ENCODE measurements around the gene AGMAT.

DNA sequence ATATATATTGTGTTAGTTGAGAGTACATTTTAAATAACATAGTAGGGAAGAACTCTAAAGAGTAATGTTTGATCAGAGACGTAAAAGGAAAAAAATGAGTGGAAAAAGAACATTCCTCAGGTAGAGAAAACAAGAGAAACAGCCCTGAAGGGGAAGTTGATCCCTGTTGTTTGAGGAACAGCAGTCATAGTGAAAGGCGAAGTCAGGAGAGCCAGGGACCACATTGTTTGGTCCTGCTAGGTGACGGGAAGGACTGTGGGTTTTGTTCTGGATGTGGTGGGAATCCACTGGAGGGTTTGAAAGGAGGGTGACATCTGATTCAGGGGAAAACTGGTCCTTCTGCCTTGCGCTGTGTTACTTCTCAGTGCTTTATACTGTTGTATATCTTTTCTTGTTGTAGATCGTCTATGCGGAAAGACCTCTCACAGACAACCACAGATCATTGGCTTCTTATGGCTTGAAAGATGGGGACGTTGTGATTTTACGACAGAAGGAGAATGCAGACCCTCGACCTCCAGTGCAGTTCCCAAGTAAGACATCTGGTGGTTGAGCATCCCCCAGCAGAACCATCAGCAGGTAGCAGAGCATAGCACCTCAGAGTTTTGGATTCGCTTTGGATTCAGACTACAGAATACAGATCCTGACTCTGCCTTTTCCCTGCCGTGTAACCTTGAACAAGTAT lies 41.6 kb upstream of the AGMAT start:
- TF ChIP-seq RAD21 (IDR thresholded peaks at IDR 0.05; ENCODE audit: low read depth) (no peak), EP300 (IDR thresholded peaks at IDR 0.05; ENCODE audit: borderline replicate concordance) (no peak), YY1 (IDR thresholded peaks at IDR 0.05; ENCODE audit: low read depth) (no peak), CREB1 (IDR thresholded peaks at IDR 0.05; ENCODE audit: low read depth) (no peak), FOXM1 (IDR thresholded peaks at IDR 0.05; ENCODE audit: borderline replicate concordance, low read depth) (no peak), EGR1 (IDR thresholded peaks at IDR 0.05) (no peak), MAX (IDR thresholded peaks at IDR 0.05) (no peak), TEAD4 (IDR thresholded peaks at IDR 0.05) (no peak), CEBPB (IDR thresholded peaks at IDR 0.05) (no peak), TAF1 (IDR thresholded peaks at IDR 0.05; ENCODE audit: low read depth) (no peak)
- TF ChIP-seq, protein P1, sequence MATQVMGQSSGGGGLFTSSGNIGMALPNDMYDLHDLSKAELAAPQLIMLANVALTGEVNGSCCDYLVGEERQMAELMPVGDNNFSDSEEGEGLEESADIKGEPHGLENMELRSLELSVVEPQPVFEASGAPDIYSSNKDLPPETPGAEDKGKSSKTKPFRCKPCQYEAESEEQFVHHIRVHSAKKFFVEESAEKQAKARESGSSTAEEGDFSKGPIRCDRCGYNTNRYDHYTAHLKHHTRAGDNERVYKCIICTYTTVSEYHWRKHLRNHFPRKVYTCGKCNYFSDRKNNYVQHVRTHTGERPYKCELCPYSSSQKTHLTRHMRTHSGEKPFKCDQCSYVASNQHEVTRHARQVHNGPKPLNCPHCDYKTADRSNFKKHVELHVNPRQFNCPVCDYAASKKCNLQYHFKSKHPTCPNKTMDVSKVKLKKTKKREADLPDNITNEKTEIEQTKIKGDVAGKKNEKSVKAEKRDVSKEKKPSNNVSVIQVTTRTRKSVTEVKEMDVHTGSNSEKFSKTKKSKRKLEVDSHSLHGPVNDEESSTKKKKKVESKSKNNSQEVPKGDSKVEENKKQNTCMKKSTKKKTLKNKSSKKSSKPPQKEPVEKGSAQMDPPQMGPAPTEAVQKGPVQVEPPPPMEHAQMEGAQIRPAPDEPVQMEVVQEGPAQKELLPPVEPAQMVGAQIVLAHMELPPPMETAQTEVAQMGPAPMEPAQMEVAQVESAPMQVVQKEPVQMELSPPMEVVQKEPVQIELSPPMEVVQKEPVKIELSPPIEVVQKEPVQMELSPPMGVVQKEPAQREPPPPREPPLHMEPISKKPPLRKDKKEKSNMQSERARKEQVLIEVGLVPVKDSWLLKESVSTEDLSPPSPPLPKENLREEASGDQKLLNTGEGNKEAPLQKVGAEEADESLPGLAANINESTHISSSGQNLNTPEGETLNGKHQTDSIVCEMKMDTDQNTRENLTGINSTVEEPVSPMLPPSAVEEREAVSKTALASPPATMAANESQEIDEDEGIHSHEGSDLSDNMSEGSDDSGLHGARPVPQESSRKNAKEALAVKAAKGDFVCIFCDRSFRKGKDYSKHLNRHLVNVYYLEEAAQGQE (IDR thresholded peaks at IDR 0.05; ENCODE audit: low read depth): no peak

Data from Ishikawa (cell line).